MM.1S (cell line): ENCODE measurements around the gene CCDC87.

Experiments used
- EZH2 ChIP-seq: fragments of 300-600 bp; sonication (generic); optimal IDR thresholded peaks from 2 replicates; pipeline ENCODE3; 2017; ENCODE audit warnings: low read depth, mild to moderate bottlenecking, antibody characterized with exemption, low read length, mixed read lengths
- TF ChIP-seq, protein P1 (sequence below): fragments of 300-600 bp; sonication (generic); IDR thresholded peaks from 2 replicates; pipeline ENCODE4 v1.5.1; 2016; ENCODE audit warnings: antibody characterized with exemption, low read length, mixed read lengths

DNA sequence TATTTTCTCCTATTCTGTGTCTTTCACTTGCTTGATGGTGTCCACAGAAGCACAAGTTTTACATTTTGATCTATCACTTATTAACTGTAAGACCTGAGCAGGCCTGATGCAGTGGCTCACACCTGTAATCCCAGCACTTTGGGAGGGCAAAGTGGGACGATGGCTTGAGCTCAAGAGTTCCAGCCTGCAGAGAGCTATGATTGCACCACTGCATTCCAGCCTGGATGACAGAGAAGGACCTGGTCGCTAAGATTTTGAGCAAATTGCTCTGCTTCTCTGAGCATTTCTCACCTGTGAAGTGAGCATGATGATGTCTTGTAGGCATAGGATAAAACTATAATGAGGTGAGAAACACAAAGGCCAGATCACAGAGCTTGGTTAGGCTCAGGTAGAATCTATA, 6.7 kb downstream of the CCDC87 start:
- TF ChIP-seq, protein P1, sequence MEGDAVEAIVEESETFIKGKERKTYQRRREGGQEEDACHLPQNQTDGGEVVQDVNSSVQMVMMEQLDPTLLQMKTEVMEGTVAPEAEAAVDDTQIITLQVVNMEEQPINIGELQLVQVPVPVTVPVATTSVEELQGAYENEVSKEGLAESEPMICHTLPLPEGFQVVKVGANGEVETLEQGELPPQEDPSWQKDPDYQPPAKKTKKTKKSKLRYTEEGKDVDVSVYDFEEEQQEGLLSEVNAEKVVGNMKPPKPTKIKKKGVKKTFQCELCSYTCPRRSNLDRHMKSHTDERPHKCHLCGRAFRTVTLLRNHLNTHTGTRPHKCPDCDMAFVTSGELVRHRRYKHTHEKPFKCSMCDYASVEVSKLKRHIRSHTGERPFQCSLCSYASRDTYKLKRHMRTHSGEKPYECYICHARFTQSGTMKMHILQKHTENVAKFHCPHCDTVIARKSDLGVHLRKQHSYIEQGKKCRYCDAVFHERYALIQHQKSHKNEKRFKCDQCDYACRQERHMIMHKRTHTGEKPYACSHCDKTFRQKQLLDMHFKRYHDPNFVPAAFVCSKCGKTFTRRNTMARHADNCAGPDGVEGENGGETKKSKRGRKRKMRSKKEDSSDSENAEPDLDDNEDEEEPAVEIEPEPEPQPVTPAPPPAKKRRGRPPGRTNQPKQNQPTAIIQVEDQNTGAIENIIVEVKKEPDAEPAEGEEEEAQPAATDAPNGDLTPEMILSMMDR = no peak
- no peak for TF ChIP-seq EZH2
